ENCODE results near the gene SEC22C. TPM values are rescaled to one million over a fixed set of nuclear protein-coding genes. Genes with fewer than 3 reads are reported as not detected.

SEC22C gene
- total and polyA plus RNA-seq, 2 of the 13 experiments (the other 11 are each of a cell fraction or from before 2014, with no cell fraction given): 20.0 to 40.0 TPM

DNA sequence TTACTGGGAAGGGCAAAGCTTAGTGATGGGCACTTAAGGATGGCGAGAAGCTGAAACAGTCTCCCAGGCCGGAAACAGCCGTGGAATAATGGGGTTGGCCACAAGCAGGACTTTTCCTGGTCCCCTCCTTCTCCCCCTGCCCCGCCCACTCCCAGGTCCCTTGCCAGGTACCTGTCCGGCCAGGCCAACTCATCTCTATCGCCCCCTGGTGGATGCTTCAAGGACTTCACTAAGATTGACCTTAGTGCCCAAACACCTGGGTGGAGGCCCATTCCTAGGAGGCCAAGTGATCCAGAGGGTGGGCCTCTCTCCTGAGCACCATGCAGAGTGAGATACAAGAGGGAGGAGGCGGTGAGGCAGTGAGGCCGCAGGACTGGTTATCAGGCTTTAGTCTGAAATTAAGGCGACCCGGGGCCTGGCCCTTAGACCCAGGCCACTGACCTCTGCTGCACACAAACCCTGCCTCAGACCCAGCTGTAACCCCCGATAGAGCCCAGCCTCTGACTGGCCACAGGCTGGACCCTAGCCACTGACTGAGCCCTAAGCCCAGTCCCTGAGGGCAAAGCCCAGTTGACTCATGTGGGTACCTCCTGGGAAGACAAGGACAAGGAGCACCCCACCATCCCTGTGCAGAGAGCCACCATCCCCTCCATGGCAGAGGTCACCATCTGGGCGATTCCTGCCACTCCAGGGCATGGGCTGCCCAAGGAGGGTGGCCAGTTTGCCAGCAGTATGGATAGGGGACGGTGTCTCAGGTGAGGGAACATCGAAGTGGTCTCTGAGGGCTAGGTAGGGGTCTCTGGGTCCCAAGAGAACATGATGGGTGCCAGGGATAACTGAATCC lies 41.7 kb downstream of the SEC22C start:
- Histone ChIP-seq H3K9me3 (ENCODE audit: low read length) (no peaks in the 10 kb centered on the region), H2AFZ (ENCODE audit: low read length) (no peak overlapping the region), H4K20me1 (ENCODE audit: insufficient read depth, low read length) (no peaks in the 10 kb centered on the region), H3K9ac (ENCODE audit: insufficient read depth, low read depth, low read length) (no peak overlapping the region), H3K79me2 (ENCODE audit: insufficient read depth, low read length) (no peaks in the 10 kb centered on the region), H3K4me1 (ENCODE audit: insufficient read depth, low read length) (peaks cover 13% of the 10 kb centered on the region), H3K4me2 (ENCODE audit: low read depth, low read length) (no peak overlapping the region), H3K36me3 (replicated peaks in 1 of 2; ENCODE audit: control insufficient read depth in 1 of 2, insufficient read depth in 2 of 2, low read length in 2 of 2) (no peaks in the 10 kb centered on the region), H3K27ac (ENCODE audit: extremely low read length, insufficient read depth, low read length) (no peak overlapping the region), H3K27me3 (ENCODE audit: control insufficient read depth in 1 of 2, insufficient read depth in 2 of 2, low read length in 2 of 2) (no peaks in the 10 kb centered on the region), H3K4me3 (replicated peaks in 1 of 3; ENCODE audit: insufficient read depth in 1 of 3, low read depth in 2 of 3, low read length in 3 of 3) (no peak overlapping the region)
- BruUV-seq (replicated peaks): no TSS peak
- ATAC-seq (peak; percentile 59), DNase-seq (ENCODE audit: low spot score) (peak; percentile 54), FAIRE-seq (peak; percentile 4)
- in situ Hi-C loops (cut with HindIII; ENCODE audit: extremely low pct_ligation_motif_present, low pct_unique_long_range_greater_than_20kb): loop anchor here (10.0 kb wide), 2 partner anchors 95 to 315 kb away; no protein-coding TSS in a partner anchor
- POLR2A ChIA-PET: no interaction called here
- intact Hi-C loops (cut with micrococcal nuclease; ENCODE audit: unreplicated experiment): loop anchor here (5.0 kb wide), 2 partner anchors 38 to 98 kb away; partner anchors contain the start of gene VIPR1
- CTCF ChIA-PET (ENCODE audit: low intra/inter-chr PET ratio, low total read pairs): interaction anchor here (2.1 kb wide), 2 partner anchors 293 to 310 kb away, joined by 9 to 10 read pairs; no protein-coding TSS in a partner anchor
- 31% methylated on average over 7 of the region's 14 CpGs for WGBS (ENCODE audit: low lambda C conversion rate)
- TF ChIP-seq, protein P1, sequence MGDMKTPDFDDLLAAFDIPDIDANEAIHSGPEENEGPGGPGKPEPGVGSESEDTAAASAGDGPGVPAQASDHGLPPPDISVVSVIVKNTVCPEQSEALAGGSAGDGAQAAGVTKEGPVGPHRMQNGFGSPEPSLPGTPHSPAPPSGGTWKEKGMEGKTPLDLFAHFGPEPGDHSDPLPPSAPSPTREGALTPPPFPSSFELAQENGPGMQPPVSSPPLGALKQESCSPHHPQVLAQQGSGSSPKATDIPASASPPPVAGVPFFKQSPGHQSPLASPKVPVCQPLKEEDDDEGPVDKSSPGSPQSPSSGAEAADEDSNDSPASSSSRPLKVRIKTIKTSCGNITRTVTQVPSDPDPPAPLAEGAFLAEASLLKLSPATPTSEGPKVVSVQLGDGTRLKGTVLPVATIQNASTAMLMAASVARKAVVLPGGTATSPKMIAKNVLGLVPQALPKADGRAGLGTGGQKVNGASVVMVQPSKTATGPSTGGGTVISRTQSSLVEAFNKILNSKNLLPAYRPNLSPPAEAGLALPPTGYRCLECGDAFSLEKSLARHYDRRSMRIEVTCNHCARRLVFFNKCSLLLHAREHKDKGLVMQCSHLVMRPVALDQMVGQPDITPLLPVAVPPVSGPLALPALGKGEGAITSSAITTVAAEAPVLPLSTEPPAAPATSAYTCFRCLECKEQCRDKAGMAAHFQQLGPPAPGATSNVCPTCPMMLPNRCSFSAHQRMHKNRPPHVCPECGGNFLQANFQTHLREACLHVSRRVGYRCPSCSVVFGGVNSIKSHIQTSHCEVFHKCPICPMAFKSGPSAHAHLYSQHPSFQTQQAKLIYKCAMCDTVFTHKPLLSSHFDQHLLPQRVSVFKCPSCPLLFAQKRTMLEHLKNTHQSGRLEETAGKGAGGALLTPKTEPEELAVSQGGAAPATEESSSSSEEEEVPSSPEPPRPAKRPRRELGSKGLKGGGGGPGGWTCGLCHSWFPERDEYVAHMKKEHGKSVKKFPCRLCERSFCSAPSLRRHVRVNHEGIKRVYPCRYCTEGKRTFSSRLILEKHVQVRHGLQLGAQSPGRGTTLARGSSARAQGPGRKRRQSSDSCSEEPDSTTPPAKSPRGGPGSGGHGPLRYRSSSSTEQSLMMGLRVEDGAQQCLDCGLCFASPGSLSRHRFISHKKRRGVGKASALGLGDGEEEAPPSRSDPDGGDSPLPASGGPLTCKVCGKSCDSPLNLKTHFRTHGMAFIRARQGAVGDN (CRISPR knock-in tag; IDR thresholded peaks at IDR 0.05): peak; percentile 17; the same call in 1 of the 2 replicates
- TF ChIP-seq STAG1 (CRISPR knock-in tag; IDR thresholded peaks at IDR 0.05) (peak; percentile 52), SMAD1 (CRISPR knock-in tag; IDR thresholded peaks at IDR 0.05; ENCODE audit: borderline replicate concordance, low read depth) (no peak), HIVEP1 (CRISPR knock-in tag; IDR thresholded peaks at IDR 0.05) (no peak), SMC3 (IDR thresholded peaks at IDR 0.05; ENCODE audit: low read length) (peak; percentile 65), HNF4A (CRISPR knock-in tag; IDR thresholded peaks at IDR 0.05) (0 out of 2 replicates have a peak, but pooled peaks have one; percentile 13), ZNF7 (CRISPR knock-in tag; IDR thresholded peaks at IDR 0.05) (no peak), RAD21 (CRISPR knock-in tag; IDR thresholded peaks at IDR 0.05) (0 out of 2 replicates have a peak, but pooled peaks have one; percentile 24), HNF4G (IDR thresholded peaks at IDR 0.05; ENCODE audit: borderline replicate concordance, low read depth, low read length) (peak; percentile 39; the same call in 1 of the 2 replicates), HNF4G (CRISPR knock-in tag; IDR thresholded peaks at IDR 0.05; ENCODE audit: borderline replicate concordance, low read depth) (no peak)
- TF ChIP-seq, protein P2, sequence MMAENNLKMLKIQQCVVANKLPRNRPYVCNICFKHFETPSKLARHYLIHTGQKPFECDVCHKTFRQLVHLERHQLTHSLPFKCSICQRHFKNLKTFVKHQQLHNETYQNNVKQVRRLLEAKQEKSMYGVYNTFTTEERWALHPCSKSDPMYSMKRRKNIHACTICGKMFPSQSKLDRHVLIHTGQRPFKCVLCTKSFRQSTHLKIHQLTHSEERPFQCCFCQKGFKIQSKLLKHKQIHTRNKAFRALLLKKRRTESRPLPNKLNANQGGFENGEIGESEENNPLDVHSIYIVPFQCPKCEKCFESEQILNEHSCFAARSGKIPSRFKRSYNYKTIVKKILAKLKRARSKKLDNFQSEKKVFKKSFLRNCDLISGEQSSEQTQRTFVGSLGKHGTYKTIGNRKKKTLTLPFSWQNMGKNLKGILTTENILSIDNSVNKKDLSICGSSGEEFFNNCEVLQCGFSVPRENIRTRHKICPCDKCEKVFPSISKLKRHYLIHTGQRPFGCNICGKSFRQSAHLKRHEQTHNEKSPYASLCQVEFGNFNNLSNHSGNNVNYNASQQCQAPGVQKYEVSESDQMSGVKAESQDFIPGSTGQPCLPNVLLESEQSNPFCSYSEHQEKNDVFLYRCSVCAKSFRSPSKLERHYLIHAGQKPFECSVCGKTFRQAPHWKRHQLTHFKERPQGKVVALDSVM (CRISPR knock-in tag; IDR thresholded peaks at IDR 0.05): peak; percentile 87
- TF ChIP-seq, protein P3, sequence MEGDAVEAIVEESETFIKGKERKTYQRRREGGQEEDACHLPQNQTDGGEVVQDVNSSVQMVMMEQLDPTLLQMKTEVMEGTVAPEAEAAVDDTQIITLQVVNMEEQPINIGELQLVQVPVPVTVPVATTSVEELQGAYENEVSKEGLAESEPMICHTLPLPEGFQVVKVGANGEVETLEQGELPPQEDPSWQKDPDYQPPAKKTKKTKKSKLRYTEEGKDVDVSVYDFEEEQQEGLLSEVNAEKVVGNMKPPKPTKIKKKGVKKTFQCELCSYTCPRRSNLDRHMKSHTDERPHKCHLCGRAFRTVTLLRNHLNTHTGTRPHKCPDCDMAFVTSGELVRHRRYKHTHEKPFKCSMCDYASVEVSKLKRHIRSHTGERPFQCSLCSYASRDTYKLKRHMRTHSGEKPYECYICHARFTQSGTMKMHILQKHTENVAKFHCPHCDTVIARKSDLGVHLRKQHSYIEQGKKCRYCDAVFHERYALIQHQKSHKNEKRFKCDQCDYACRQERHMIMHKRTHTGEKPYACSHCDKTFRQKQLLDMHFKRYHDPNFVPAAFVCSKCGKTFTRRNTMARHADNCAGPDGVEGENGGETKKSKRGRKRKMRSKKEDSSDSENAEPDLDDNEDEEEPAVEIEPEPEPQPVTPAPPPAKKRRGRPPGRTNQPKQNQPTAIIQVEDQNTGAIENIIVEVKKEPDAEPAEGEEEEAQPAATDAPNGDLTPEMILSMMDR (CRISPR knock-in tag; IDR thresholded peaks at IDR 0.05): peak; percentile 79

Data from HepG2 (cell line).